GM20431 (cell line): Measurements from ENCODE around the gene METTL24.

Source experiments
- in situ Hi-C: fragments of 300-500 bp; cut with MseI, MboI; formaldehyde crosslinking; loops from one replicate; pipeline ENCODE4 v1.15.0; 2020; ENCODE audit warnings: low sequenced_read_pairs; ENCODE audit not compliant: unreplicated experiment

The METTL24 gene, protein sequence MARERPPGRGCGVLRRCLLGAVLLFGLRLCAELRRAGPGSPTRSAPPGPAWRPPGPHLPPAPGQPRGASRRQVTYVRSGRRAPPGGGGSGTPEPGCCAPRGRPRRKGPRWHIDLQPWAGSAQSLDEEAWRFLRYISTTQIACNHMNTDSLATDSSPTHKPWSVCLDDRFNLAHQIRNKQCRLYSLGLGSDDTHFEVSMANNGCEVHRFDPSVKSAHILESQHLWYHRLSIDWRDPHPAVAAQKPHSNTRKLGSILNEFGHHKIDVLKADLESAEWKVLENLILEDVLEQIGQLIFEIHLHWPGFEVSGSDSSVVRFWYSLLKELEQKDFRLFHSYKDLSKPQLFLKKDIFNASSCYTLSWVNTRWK

GRCh38 chr6:110357664-110358552 is at the start of gene METTL24:
TSS of gene METTL24 (minus strand) at chr6:110358349. CDS start at chr6:110358272, 77 bp downstream.
- in situ Hi-C loops = no loop called here

- in situ Hi-C loops = no loop called here
These were observed 46.5 kb upstream of the METTL24 start for GRCh38 chr6:110404607-110405006.

GRCh38 chr6:110401585-110402176 is 43.5 kb upstream of the METTL24 start:
- in situ Hi-C loops = no loop called here

DNA sequence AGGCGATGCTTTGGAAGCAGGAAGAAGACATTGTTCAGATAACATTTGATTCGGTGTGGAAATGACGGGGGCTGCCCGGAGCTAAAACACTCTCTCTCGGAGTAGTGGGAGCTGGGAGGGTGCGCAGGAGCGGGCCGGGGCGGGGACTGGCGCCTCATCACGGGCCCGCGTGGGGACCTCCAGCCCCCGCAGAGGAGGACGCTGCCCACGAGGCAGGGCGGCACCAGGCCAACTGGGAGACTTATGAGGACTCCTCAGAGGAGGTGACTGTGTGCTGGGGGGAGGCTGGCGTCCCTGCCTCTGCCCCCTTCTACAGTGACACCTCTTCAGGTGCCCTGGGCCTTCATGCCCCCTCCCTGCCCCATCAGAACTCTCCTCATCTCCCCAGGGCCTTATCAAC is 42.1 kb upstream of the METTL24 start:
- in situ Hi-C loops = no loop called here

- in situ Hi-C loops = loop anchor here (25.0 kb wide), 2 partner anchors 212 to 687 kb away; partner anchors contain the start of genes CDC40 and WASF1
These were observed 41.3 kb upstream of the METTL24 start for GRCh38 chr6:110399219-110400071.

DNA sequence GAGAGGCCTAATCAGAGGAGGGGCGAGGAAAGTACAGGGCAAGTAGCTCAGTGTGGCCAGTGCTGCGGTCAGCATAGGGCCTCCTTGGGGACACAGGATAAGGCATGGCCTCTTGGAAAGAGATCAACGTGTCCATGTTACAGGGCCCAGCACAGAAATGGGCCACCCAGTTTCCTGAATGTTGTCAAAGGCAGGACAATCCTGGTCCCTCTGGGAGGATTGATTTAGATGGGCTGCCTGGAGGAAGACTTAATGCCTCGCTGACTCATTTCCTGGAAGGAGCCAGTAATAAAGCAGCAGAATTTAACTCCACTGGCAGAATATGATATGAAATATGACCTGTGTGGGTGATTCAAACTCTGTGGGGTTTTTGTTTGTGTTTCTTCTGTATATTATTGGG is 40.6 kb upstream of the METTL24 start:
- in situ Hi-C loops = loop anchor here (25.0 kb wide), 2 partner anchors 211 to 686 kb away; partner anchors contain the start of genes CDC40 and WASF1

DNA sequence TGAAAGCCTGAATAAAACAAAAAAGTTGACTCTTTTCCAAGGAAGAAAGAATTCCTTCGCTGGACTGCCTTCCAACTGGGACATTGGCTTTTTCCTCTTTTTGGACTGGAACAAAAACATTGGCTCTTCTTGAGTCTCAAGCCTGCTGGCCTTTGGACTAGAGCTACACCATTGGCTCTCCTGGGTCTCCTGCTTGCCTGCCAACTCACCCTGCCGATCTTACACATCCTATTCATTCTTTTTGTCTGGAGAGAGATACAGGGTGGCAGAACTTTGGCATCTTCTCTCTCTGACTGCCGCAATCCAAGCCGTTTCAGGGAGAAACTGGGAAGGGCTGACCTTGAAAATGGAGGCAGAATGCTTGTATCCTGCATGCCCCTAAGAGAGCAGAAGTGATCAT is 37.1 kb upstream of the METTL24 start:
- in situ Hi-C loops = loop anchor here (25.0 kb wide), 2 partner anchors 208 to 683 kb away; partner anchors contain the start of genes CDC40 and WASF1

DNA sequence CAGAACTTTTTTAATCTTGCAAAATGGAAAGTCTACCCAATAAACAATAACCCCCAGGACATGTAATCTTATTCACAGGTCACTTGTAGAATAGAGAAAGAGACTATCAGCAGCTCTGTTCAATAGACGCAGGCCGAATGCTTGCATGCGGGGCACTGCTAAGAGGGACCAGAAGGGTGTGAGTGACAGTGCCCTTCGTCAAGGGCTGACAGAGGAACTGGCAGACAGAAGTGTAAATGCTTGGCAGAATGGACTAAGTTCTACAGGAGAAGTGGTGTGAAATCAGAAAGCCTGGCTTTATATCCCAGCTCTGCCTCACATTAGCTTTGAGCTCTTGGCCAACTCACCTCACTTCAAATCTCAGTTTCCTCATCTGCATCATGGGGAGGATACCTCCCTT is 36.3 kb upstream of the METTL24 start:
- in situ Hi-C loops = loop anchor here (25.0 kb wide), 2 partner anchors 207 to 682 kb away; partner anchors contain the start of genes CDC40 and WASF1

DNA sequence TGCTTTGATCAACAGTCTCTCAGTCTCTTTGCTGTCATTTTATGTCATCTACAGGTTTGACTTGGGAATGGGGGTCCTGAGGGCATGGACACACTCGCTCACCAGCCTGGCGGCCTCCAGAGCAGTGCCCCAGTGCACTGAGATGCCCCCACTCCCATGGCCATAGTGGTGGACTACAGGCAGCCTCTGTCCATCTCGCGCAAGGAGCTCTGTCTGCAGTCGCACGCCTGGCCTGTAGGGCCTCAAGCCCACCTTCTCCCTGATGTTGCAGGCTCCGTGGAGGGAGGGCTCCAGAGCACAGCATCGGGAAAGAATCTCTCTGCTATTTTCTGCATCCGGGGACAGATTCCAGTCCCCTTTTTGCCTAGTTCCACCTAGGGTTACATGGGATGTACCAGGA is 34.6 kb upstream of the METTL24 start:
- in situ Hi-C loops = loop anchor here (25.0 kb wide), 2 partner anchors 205 to 680 kb away; partner anchors contain the start of genes CDC40 and WASF1

DNA sequence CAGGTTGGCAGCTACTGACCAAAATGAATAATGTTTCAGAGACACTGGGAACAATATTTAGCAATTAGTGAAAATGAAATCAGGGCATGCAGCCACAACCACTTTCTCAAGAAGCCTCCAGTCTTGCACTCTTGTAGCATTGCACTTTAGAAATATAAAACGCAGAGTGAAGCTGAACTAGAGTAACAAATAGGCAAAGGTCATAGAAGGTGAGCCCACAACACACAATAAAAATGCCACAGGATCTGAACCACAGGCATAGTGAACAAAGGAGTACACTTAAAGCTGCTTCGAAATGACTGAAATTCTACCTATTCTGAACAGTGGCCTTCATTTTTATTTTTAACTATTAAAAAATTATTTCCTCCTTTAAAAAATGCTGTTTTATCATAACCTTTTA is 32.3 kb upstream of the METTL24 start:
- in situ Hi-C loops = loop anchor here (25.0 kb wide), 2 partner anchors 203 to 678 kb away; partner anchors contain the start of genes CDC40 and WASF1

DNA sequence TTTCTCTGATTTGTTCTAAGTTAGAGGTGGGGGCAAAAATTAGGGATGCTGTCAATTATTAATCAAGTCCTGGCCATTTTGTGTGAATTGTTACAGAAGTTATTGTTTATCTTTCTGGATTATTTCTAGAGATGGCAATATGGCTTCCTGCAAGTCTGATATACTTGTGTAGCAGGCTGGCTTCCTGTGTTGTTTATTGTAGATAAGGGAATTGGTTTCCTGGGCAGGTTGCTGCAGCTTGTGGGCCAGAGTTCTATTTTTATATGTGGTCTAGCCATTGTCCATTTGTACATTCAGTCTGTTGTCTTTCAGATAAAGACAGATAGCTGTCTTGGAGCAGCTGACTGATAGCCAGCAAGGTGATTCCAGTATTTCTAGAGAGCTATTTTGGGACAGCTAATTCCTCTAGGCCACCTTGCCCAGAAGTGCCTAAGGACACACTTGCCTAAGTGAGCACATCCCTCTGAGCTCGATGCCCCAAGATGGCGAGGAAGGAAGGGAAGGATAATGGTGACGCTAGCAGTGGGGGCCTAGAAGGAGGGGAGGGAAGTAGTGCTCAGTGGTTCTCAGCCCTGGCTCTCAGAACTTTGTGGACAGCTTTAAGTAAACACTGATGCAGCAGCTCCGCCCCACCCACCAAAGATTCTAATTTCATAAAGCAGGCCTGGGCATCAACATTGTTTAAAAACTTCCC is 31.7 kb upstream of the METTL24 start:
- in situ Hi-C loops = loop anchor here (25.0 kb wide), 2 partner anchors 203 to 678 kb away; partner anchors contain the start of genes CDC40 and WASF1

DNA sequence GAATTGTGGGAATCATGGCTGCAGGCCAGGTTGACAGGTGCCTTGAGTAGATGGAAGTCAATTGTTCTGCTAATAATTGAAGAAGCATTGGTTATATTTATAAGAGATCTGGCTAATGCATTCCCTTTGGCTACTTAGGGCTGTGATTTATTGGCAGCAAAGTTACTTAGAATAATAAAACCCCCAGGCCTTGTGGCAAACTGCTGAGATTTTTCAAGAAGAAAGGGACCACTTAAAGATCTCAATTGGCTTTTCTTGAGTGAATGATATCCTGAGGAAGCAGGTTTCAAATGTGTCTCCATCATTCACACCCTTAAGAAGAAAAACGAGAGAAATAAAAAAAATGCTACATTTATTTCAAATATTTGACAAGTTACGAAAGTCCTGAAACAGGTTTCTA is 29.8 kb upstream of the METTL24 start:
- in situ Hi-C loops = loop anchor here (25.0 kb wide), 2 partner anchors 201 to 676 kb away; partner anchors contain the start of genes CDC40 and WASF1

- in situ Hi-C loops = loop anchor here (25.0 kb wide), 2 partner anchors 198 to 673 kb away; partner anchors contain the start of genes CDC40 and WASF1
These were observed 27.3 kb upstream of the METTL24 start for GRCh38 chr6:110385458-110385863.

- in situ Hi-C loops = loop anchor here (25.0 kb wide), 2 partner anchors 191 to 666 kb away; partner anchors contain the start of genes CDC40 and WASF1
These were observed 20.4 kb upstream of the METTL24 start for GRCh38 chr6:110378552-110378951.

GRCh38 chr6:110369066-110369465 is 10.9 kb upstream of the METTL24 start:
- in situ Hi-C loops = no loop called here

DNA sequence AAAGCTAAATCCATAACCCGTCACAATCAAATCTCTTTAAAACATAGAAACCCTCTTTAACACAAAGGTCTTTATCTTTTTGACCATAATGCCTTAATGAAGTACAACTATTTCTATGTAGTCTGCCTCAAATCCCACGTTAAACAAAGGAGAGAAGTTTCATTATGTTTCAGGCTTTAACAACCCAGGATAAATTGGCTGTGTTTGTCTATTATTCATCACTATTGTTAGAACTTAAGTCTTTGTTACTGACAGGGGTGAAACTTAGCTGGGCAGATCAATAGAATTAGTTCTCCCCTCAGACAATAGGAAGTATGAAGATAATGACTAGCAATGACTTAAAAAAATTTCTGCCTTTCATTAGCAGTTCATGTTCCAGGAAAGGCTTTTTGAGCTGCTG is 10.1 kb upstream of the METTL24 start:
- in situ Hi-C loops = no loop called here

GRCh38 chr6:110367825-110368224 is 9.7 kb upstream of the METTL24 start:
- in situ Hi-C loops = no loop called here

- in situ Hi-C loops = no loop called here
These were observed 8.8 kb upstream of the METTL24 start for GRCh38 chr6:110366975-110367374.
